Stromal cell of bone marrow (primary cell): ENCODE results near the gene LBHD1.
"Not testable (repeated sequence)": the region's sequence is repeated elsewhere in the genome, so short reads cannot be mapped to it uniquely, and the experiment has no call there.

Source experiments
- DNase-seq: peaks from one replicate; pipeline ENCODE4 v3.0.0-alpha.2; 2012; ENCODE audit warnings: low read depth

LBHD1 gene

GRCh38 chr11:62664405-62665074 is 7.5 kb downstream of the LBHD1 start:
- DNase-seq: no peak

GRCh38 chr11:62656796-62657429 is 15.2 kb downstream of the LBHD1 start:
- DNase-seq: no peak

GRCh38 chr11:62654297-62654696 is 17.8 kb downstream of the LBHD1 start:
- DNase-seq: no peak

- DNase-seq: no peak
These were observed 19.7 kb downstream of the LBHD1 start for GRCh38 chr11:62652161-62653006.

- not testable (repeated sequence) for DNase-seq
These were observed 21.8 kb downstream of the LBHD1 start for GRCh38 chr11:62650283-62650682.

- DNase-seq: no peak
These were observed 22.6 kb downstream of the LBHD1 start for GRCh38 chr11:62649486-62649885.

- no peak for DNase-seq
These were observed 23.1 kb downstream of the LBHD1 start for GRCh38 chr11:62648967-62649364.

- no peak for DNase-seq
These were observed 23.7 kb downstream of the LBHD1 start for GRCh38 chr11:62648185-62648966.

- no peak for DNase-seq
These were observed 24.5 kb downstream of the LBHD1 start for GRCh38 chr11:62647609-62648005.

GRCh38 chr11:62646825-62647608 is 25.1 kb downstream of the LBHD1 start:
- DNase-seq: no peak

GRCh38 chr11:62645946-62646824 is 25.9 kb downstream of the LBHD1 start, which contains the start of gene GANAB:
TSS of gene GANAB (minus strand) at chr11:62646613. CDS start at chr11:62646599, 14 bp downstream.
- peak; percentile 98 for DNase-seq

- no peak for DNase-seq
These were observed 26.5 kb downstream of the LBHD1 start for GRCh38 chr11:62645671-62645945.

GRCh38 chr11:62644220-62644619 is 27.8 kb downstream of the LBHD1 start:
- DNase-seq: no peak

- no peak for DNase-seq
These were observed 39.6 kb downstream of the LBHD1 start for GRCh38 chr11:62632492-62632891.

GRCh38 chr11:62627713-62628112 is 44.4 kb downstream of the LBHD1 start:
- DNase-seq: no peak

- no peak for DNase-seq
These were observed 49.5 kb downstream of the LBHD1 start for GRCh38 chr11:62622476-62623089.

- DNase-seq: peak; percentile 96
These were observed 50.2 kb downstream of the LBHD1 start, which contains the start of gene B3GAT3 for GRCh38 chr11:62621567-62622470. TSS of gene B3GAT3 (minus strand) at chr11:62621986. CDS start at chr11:62621947, 39 bp downstream.

GRCh38 chr11:62621027-62621566 is 51.0 kb downstream of the LBHD1 start:
- DNase-seq: no peak
